ENCODE measurements around the gene TTLL10. TPM values are rescaled to one million over a fixed set of nuclear protein-coding genes. Genes with fewer than 3 reads are reported as not detected.

The TTLL10 gene
- polyA plus RNA-seq, 1 of the 3 experiments (the other 2 are of a cell fraction): not detected

- H4K20me1 ChIP-seq (ENCODE audit: insufficient read depth): no peaks in the 10 kb centered on the region
- peaks cover 9% of the 10 kb centered on the region for H3F3A ChIP-seq (replicated peaks; ENCODE audit: insufficient read depth)
- no peaks in the 10 kb centered on the region for H3K79me2 ChIP-seq (ENCODE audit: insufficient read depth)
- no peaks in the 10 kb centered on the region for H3K27me3 ChIP-seq (ENCODE audit: insufficient read depth)
- no peak for TF ChIP-seq FOXJ3 (CRISPR knock-in tag; IDR thresholded peaks at IDR 0.05)
- TF ChIP-seq POLR2AphosphoS5 (IDR thresholded peaks at IDR 0.05; ENCODE audit: low read depth, low read length): no peak
- TF ChIP-seq FOXM1 (IDR thresholded peaks at IDR 0.05; ENCODE audit: low read depth): no peak
- no peak for TF ChIP-seq CTCF (IDR thresholded peaks at IDR 0.05)
- TF ChIP-seq EP300 (IDR thresholded peaks at IDR 0.05; ENCODE audit: borderline replicate concordance in 1 of 2, low read depth in 1 of 2, low read length in 1 of 2): no peak
- TF ChIP-seq TEAD4 (IDR thresholded peaks at IDR 0.05; ENCODE audit: borderline replicate concordance, insufficient read depth): no peak
- no peak for TF ChIP-seq MXI1 (IDR thresholded peaks at IDR 0.05; ENCODE audit: low read depth, low read length)
- no peak for TF ChIP-seq USF2 (IDR thresholded peaks at IDR 0.05; ENCODE audit: borderline replicate concordance, low read depth, low read length)
- TF ChIP-seq PBX3 (IDR thresholded peaks at IDR 0.05): no peak
- TF ChIP-seq NFIC (IDR thresholded peaks at IDR 0.05; ENCODE audit: borderline replicate concordance): no peak
- no peak for TF ChIP-seq GABPA (IDR thresholded peaks at IDR 0.05; ENCODE audit: low read depth)
- no peak overlapping the region for H3K27ac ChIP-seq (ENCODE audit: low read depth in 2 of 2, low read length in 1 of 2)
- H3K9ac ChIP-seq: no peak overlapping the region
- peaks cover 0 to 4% of the 10 kb centered on the region in 2 experiments; a peak in 1 of 4 replicates for H3K4me1 ChIP-seq (ENCODE audit: control insufficient read depth in 1 of 2, insufficient read depth in 2 of 2, low read depth in 1 of 2, low read length in 1 of 2)
- no peaks in the 10 kb centered on the region for H3K9me3 ChIP-seq
- no peak overlapping the region for H3K4me2 ChIP-seq
- H3K4me3 ChIP-seq (ENCODE audit: low read depth in 2 of 2, low read length in 1 of 2): no peak overlapping the region
- WGBS (ENCODE audit: low lambda C conversion rate): 73% methylated on average over 12 of the region's 45 CpGs
- POLR2A ChIA-PET: no interaction called here
- H3K9me2 ChIP-seq: no peaks in the 10 kb centered on the region
- CTCF ChIA-PET: interaction anchor here (1.9 kb wide), 1 partner anchor 123 kb away, joined by 6 read pairs; no protein-coding TSS in a partner anchor
- H3K36me3 ChIP-seq (replicated peaks in 1 of 2; ENCODE audit: control insufficient read depth in 1 of 2, insufficient read depth in 2 of 2, low read length in 1 of 2): no peaks in the 10 kb centered on the region
- DNase-seq: no peak
- H2AFZ ChIP-seq (ENCODE audit: low read depth): no peak overlapping the region
These were observed 45.9 kb upstream of the TTLL10 start for GRCh38 chr1:1127551-1128451.

Data from SK-N-SH (cell line).